Thyroid gland (tissue), 4 donors: ENCODE measurements around the gene SPATA24. TPM values are rescaled to one million over a fixed set of nuclear protein-coding genes. Genes with fewer than 3 reads are reported as not detected.

Source experiments
- DNase-seq, 2 donors: peaks; one replicate each; pipeline ENCODE4 v3.0.0-alpha.2; 2019
- H3K27ac ChIP-seq, 3 donors: fragments of 200-600 bp; sonication (generic); 1 replicate in 2 of 3; 2 replicates in 1 of 3; pipeline ENCODE4 v1.5.1; 2016 to 2019; ENCODE audit warnings: mild to moderate bottlenecking in 1 of 3, moderate library complexity in 1 of 3
- H3K27me3 ChIP-seq: fragments of 200-600 bp; sonication (generic); one replicate; pipeline ENCODE4 v1.5.1; 2019
- H3K36me3 ChIP-seq, 2 donors: fragments of 200-600 bp; sonication (generic); one replicate each; pipeline ENCODE4 v1.5.1; 2016 to 2019
- H3K4me1 ChIP-seq, 2 donors: fragments of 200-600 bp; sonication (generic); one replicate each; pipeline ENCODE4 v1.5.1; 2017 to 2019
- H3K4me3 ChIP-seq, 3 donors: fragments of 200-600 bp; sonication (generic); replicated peaks in 1 of 3; 1 replicate in 2 of 3; 2 replicates in 1 of 3; pipeline ENCODE4 v1.5.1; 2016; ENCODE audit warnings: mild to moderate bottlenecking in 1 of 3
- H3K9me3 ChIP-seq: fragments of 200-600 bp; sonication (generic); one replicate; pipeline ENCODE4 v1.5.1; 2017
- POLR2A ChIP-seq, 2 donors: fragments of 450-650 bp; IDR thresholded peaks; one replicate each; pipeline ENCODE4 v1.6.1; 2017; ENCODE audit warnings: antibody characterized with exemption in 2 of 2, mild to moderate bottlenecking in 2 of 2, moderate library complexity in 1 of 2
- WGBS, 2 donors: methylation state at CpG; one replicate each; pipeline ENCODE4 v1.1.5; 2017; 5-methylcytosine and 5-hydroxymethylcytosine counted together
- intact Hi-C: fragments of 100-400 bp; cut with DNase I; formaldehyde crosslinking; loops from one replicate; pipeline ENCODE4 v1.15.1; 2023
- total RNA-seq, 4 donors: library from RNA; depleted of rRNA; stranded (reverse); fragments of >200 nt; gene quantifications; one replicate each; pipeline ENCODE4 v1.2.3, GENCODE V29; 2016
- TF ChIP-seq, protein P1 (sequence below), 6 experiments: fragments of 200-600 bp in 3 of 6; fragments of 450-650 bp in 3 of 6; sonication (generic) in 3 of 6; IDR thresholded peaks; one replicate each; pipeline ENCODE4 v1.5.1; 2016 to 2019; ENCODE audit warnings: antibody characterized with exemption in 6 of 6, mild to moderate bottlenecking in 2 of 6, inconsistent platforms in 1 of 6, moderate library complexity in 1 of 6

SPATA24 gene, protein sequence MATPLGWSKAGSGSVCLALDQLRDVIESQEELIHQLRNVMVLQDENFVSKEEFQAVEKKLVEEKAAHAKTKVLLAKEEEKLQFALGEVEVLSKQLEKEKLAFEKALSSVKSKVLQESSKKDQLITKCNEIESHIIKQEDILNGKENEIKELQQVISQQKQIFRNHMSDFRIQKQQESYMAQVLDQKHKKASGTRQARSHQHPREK
- 10 to 100 TPM in 1 of 4 donors, 1 to 10 TPM in 3; 6.5 to 14.2 (median 7.3) TPM for total RNA-seq

GRCh38 chr5:139403787-139404483, at the start of gene SPATA24:
SPATA24 (minus strand) TSS chr5:139404089; CDS start chr5:139404060, 29 bp downstream.
- Histone ChIP-seq H3K36me3 (no peaks in the 10 kb centered on the region), H3K27me3 (no peaks in the 10 kb centered on the region), H3K4me1 (peaks cover 5 to 14% of the 10 kb centered on the region in 2 donors), H3K9me3 (no peaks in the 10 kb centered on the region), H3K27ac (peak within 1 kb of the TSS; percentile 76 to 81 (median 79)), H3K4me3 (peak within 1 kb of the TSS; percentile 1 to 30 (median 29))
- DNase-seq = peak; percentile 99
- intact Hi-C loops = no loop called here
- peak in 1 of 2 donors; percentile 45 for TF ChIP-seq POLR2A (IDR thresholded peaks at IDR 0.05)
- TF ChIP-seq, protein P1, sequence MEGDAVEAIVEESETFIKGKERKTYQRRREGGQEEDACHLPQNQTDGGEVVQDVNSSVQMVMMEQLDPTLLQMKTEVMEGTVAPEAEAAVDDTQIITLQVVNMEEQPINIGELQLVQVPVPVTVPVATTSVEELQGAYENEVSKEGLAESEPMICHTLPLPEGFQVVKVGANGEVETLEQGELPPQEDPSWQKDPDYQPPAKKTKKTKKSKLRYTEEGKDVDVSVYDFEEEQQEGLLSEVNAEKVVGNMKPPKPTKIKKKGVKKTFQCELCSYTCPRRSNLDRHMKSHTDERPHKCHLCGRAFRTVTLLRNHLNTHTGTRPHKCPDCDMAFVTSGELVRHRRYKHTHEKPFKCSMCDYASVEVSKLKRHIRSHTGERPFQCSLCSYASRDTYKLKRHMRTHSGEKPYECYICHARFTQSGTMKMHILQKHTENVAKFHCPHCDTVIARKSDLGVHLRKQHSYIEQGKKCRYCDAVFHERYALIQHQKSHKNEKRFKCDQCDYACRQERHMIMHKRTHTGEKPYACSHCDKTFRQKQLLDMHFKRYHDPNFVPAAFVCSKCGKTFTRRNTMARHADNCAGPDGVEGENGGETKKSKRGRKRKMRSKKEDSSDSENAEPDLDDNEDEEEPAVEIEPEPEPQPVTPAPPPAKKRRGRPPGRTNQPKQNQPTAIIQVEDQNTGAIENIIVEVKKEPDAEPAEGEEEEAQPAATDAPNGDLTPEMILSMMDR (IDR thresholded peaks at IDR 0.05) = no peak
- 0 to 1% methylated on average over 11 to 23 of the region's 41 CpGs for WGBS, 2 donors

GRCh38 chr5:139451878-139452660, 48.2 kb upstream of the SPATA24 start:
- intact Hi-C loops = no loop called here
- 85 to 87% methylated on average over 3 of the region's 3 CpGs for WGBS, 2 donors
- Histone ChIP-seq H3K4me3 (no peak overlapping the region), H3K9me3 (no peaks in the 10 kb centered on the region), H3K4me1 (no peaks in the 10 kb centered on the region), H3K27ac (no peak overlapping the region), H3K27me3 (no peaks in the 10 kb centered on the region), H3K36me3 (no peaks in the 10 kb centered on the region)
- no peak for DNase-seq
- TF ChIP-seq, protein P1 (IDR thresholded peaks at IDR 0.05) = no peak
- TF ChIP-seq POLR2A (IDR thresholded peaks at IDR 0.05) = no peak

DNA sequence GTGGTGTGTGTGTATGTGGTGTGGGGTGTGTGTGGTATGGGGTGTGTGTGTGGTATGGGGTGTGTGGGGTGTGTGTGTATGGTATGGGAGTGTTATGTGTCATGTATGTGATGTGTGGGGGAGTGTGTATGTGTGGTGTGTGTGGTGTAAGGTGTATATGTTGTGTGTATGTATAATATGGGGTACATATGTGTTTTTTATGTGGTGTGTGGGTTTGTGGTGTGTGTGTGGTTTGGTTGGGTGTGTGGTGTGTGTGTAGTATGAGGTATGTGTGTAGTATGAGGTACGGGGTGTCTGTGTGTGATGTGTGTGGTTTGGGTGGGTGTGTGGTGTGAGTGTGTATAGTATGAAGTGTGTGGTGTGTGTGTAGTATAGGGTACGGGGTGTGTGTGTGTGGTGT, 47.3 kb upstream of the SPATA24 start:
- no peaks in the 10 kb centered on the region for H3K27me3 ChIP-seq
- H3K4me3 ChIP-seq = no peak overlapping the region
- intact Hi-C loops = no loop called here
- H3K27ac ChIP-seq = no peak overlapping the region
- no peaks in the 10 kb centered on the region for H3K9me3 ChIP-seq
- peaks cover 0 to 5% of the 10 kb centered on the region in 2 donors for H3K4me1 ChIP-seq
- TF ChIP-seq, protein P1 (IDR thresholded peaks at IDR 0.05) = no peak
- TF ChIP-seq POLR2A (IDR thresholded peaks at IDR 0.05) = no peak
- no peak for DNase-seq
- no peaks in the 10 kb centered on the region for H3K36me3 ChIP-seq
- WGBS, 2 donors = 90 to 98% methylated on average over 2 of the region's 2 CpGs

DNA sequence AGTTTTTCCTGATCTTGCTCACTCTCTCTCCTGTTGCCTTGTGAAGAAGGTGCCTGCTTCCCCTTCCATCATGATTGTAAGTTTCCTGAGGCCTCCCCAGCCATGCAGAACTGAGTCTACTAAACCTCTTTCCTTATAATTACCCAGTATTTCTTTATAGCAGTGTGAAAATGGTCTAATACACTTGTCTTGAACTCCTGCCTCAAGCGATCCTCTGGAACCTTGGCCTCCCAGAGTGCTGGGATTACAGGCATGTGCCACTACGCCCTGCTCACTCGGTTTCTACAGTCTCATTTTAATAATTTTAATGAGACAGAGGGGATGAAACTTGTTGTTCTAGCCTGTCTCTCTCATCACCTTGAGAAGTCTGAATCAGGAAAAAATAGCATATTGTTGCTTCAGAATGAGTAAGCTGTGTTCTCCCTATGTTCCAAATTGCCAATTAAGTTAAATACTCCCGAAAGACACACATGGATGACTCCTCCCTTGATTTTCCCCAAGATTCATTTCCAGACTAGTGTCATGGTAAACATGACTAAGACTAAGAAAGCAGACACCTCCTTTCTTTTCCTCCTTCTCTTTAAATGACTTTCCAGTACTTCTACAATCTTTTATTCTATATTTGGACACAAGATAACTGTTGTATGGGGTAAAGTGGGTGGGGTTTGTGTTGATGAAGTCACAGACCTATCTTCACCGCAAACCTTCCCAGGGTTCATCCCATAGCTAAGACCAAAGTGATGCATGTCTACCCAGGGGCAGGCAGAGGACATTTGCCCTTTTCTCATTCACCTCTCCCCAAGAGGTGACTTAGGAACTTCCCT, 43.3 kb upstream of the SPATA24 start:
- H3K9me3 ChIP-seq = no peaks in the 10 kb centered on the region
- H3K4me3 ChIP-seq = no peak overlapping the region
- no peak for DNase-seq
- 84 to 92% methylated on average over 5 of the region's 5 CpGs for WGBS, 2 donors
- H3K27me3 ChIP-seq = no peaks in the 10 kb centered on the region
- TF ChIP-seq POLR2A (IDR thresholded peaks at IDR 0.05) = no peak
- H3K4me1 ChIP-seq = peaks cover 4 to 13% of the 10 kb centered on the region in 2 donors
- H3K36me3 ChIP-seq = no peaks in the 10 kb centered on the region
- H3K27ac ChIP-seq = peak overlapping the region in 1 of 3 donors; percentile 6
- intact Hi-C loops = no loop called here
